ENCODE measurements around the gene TICAM2. TPM values are rescaled to one million over a fixed set of nuclear protein-coding genes. Genes with fewer than 3 reads are reported as not detected.
A peak's percentile ranks its signal among the peaks of the same experiment; 100 is the strongest.

The TICAM2 gene
- total and polyA plus RNA-seq, 10 of the 15 experiments (the other 5 are each of a cell fraction or from before 2014, with no cell fraction given) = 0.14 to 7.0 (median 2.9) TPM

GRCh38 chr5:115551415-115551814 lies 50.9 kb downstream of the TICAM2 start:
- Histone ChIP-seq H3K79me2 (ENCODE audit: control insufficient read depth, insufficient read depth, low read length) (no peaks in the 10 kb centered on the region), H2AFZ (ENCODE audit: control insufficient read depth, low read depth, low read length) (no peak overlapping the region), H3K9ac (ENCODE audit: control insufficient read depth, insufficient read depth, low read length) (no peak overlapping the region), H3K4me2 (ENCODE audit: control insufficient read depth, insufficient read depth) (no peak overlapping the region), H3K9me3 (replicated peaks; ENCODE audit: control insufficient read depth, insufficient read depth, low read length) (no peaks in the 10 kb centered on the region; the same call in 2 of the 3 replicates), H3K4me1 (ENCODE audit: control insufficient read depth, insufficient read depth, low read length) (no peaks in the 10 kb centered on the region), H4K20me1 (ENCODE audit: control insufficient read depth, insufficient read depth) (no peaks in the 10 kb centered on the region), H3K36me3 (ENCODE audit: control insufficient read depth in 2 of 2, insufficient read depth in 2 of 2, low read length in 1 of 2) (no peaks in the 10 kb centered on the region), H3K27ac (ENCODE audit: control insufficient read depth, insufficient read depth) (no peak overlapping the region), H3K4me3 (no peak overlapping the region), H3K27me3 (replicated peaks in 1 of 2; ENCODE audit: control insufficient read depth in 2 of 2, insufficient read depth in 2 of 2, low read length in 1 of 2) (no peaks in the 10 kb centered on the region)
- no TSS peak for BruUV-seq (replicated peaks)
- RAD21 ChIA-PET (ENCODE audit: unreplicated experiment) = interaction anchor here (0.8 to 2.4 kb wide), 12 partner anchors 8 to 241 kb away, joined by 3 to 38 read pairs (median 4); no protein-coding TSS in a partner anchor
- POLR2A ChIA-PET = interaction anchor here (0.7 to 1.0 kb wide), 4 partner anchors 12 to 54 kb away, joined by 3 to 5 read pairs (median 3); no protein-coding TSS in a partner anchor
- DNase-seq (ENCODE audit: low read depth, low spot score) (no peak), ATAC-seq (peak; percentile 27), FAIRE-seq (no peak)
- intact Hi-C loops (cut with micrococcal nuclease; ENCODE audit: unreplicated experiment) = no loop called here
- SMC1A ChIA-PET (ENCODE audit: uncharacterized antibody, unreplicated experiment) = interaction anchor here (1.0 to 6.3 kb wide), 18 partner anchors 9 to 249 kb away, joined by 3 to 56 read pairs (median 4); no protein-coding TSS in a partner anchor
- in situ Hi-C loops (cut with MboI) = no loop called here
- TF ChIP-seq TCF3 (IDR thresholded peaks at IDR 0.05; ENCODE audit: borderline replicate concordance, insufficient read depth, low read depth, low read length) = no peak
- TF ChIP-seq ZNF384 (IDR thresholded peaks at IDR 0.05; ENCODE audit: borderline replicate concordance, low read depth, low read length) = no peak
- TF ChIP-seq KLF5 (IDR thresholded peaks at IDR 0.05; ENCODE audit: partially characterized antibody) = no peak
- TF ChIP-seq SREBF1 (IDR thresholded peaks at IDR 0.05; ENCODE audit: low read length) = no peak
- no peak for TF ChIP-seq CHD4 (IDR thresholded peaks at IDR 0.05)
- no peak for TF ChIP-seq NR2C1 (IDR thresholded peaks at IDR 0.05)
- TF ChIP-seq TCF12 (IDR thresholded peaks at IDR 0.05; ENCODE audit: low read depth, low read length) = no peak
- TF ChIP-seq ETV6 (conservative IDR thresholded peaks at IDR 0.05 in 1 of 2, IDR thresholded peaks at IDR 0.05 in 1 of 2; ENCODE audit: borderline replicate concordance in 1 of 2, low read depth in 1 of 2) = no peak
- TF ChIP-seq MEF2B (IDR thresholded peaks at IDR 0.05; ENCODE audit: partially characterized antibody, poor library complexity, severe bottlenecking) = no peak
- TF ChIP-seq RBBP5 (conservative IDR thresholded peaks at IDR 0.05) = no peak
- TF ChIP-seq WRNIP1 (IDR thresholded peaks at IDR 0.05; ENCODE audit: borderline replicate concordance, low read depth, low read length) = no peak
- no peak for TF ChIP-seq REST (IDR thresholded peaks at IDR 0.05; ENCODE audit: low read depth, low read length)
- no peak for TF ChIP-seq E2F8 (IDR thresholded peaks at IDR 0.05; ENCODE audit: low read depth, partially characterized antibody)
- TF ChIP-seq PBX3 (IDR thresholded peaks at IDR 0.05; ENCODE audit: insufficient replicate concordance, low read depth, low read length) = no peak
- WGBS (ENCODE audit: insufficient coverage, insufficient replicate concordance, low lambda C conversion rate, missing lambda C conversion rate) = 35% methylated on average over 4 of the region's 4 CpGs
- CTCF ChIA-PET = interaction anchor here (0.7 to 3.5 kb wide), 12 partner anchors 8 to 242 kb away, joined by 3 to 45 read pairs (median 4); no protein-coding TSS in a partner anchor

Data from GM12878 (cell line).